Endothelial cell of umbilical vein (primary cell): Measurements from ENCODE around the gene ENTPD1. TPM values are rescaled to one million over a fixed set of nuclear protein-coding genes. Genes with fewer than 3 reads are reported as not detected.

ENCODE experiments used
- BruUV-seq: library from RNA; stranded (reverse); fragments of 400-500 nt; replicated peaks from 2 replicates; lab custom pipeline; 2021; lab: Mats Ljungman, UMichigan
- CTCF ChIA-PET: fragments of 300-600, 350-600 bp; sonication (Branson Sonifier 250); formaldehyde crosslinking; loops from one replicate; lab custom pipeline; 2021; ENCODE audit warnings: antibody characterized with exemption, inconsistent platforms; lab: Charles Lee
- POLR2A ChIA-PET: fragments of 300-600, 350-600 bp; sonication (Branson Sonifier 250); formaldehyde crosslinking; loops from one replicate; lab custom pipeline; 2021; ENCODE audit warnings: antibody characterized with exemption, inconsistent platforms; lab: Charles Lee
- DNase-seq: peaks from one replicate; pipeline ENCODE4 v3.0.0-alpha.2; 2011; ENCODE audit warnings: low read depth, low spot score
- FAIRE-seq: peaks from 2 replicates; lab custom pipeline; 2011; peaks lifted over from hg19 to GRCh38; lab: Jason Lieb, UNC
- H2AFZ ChIP-seq: 2 replicates; pipeline ENCODE4 v1.6.0; 2012; ENCODE audit warnings: low read depth, low read length, control low read depth, inconsistent platforms
- H3K27ac ChIP-seq: 2 replicates; pipeline ENCODE4 v1.5.1; 2011; ENCODE audit warnings: low read depth, mild to moderate bottlenecking, control low read depth, low read length, moderate library complexity; ENCODE audit not compliant: insufficient read depth
- H3K27me3 ChIP-seq, 2 experiments: 2 replicates each; pipeline versions ENCODE4 v1.6.0 to v1.6.1; 2011; ENCODE audit warnings: low read length in 2 of 2, mixed read lengths in 1 of 2; ENCODE audit not compliant: control insufficient read depth in 2 of 2, insufficient read depth in 2 of 2
- H3K36me3 ChIP-seq, 2 experiments: 2 replicates in 1 of 2; 3 replicates in 1 of 2; pipeline ENCODE4 v1.5.1; 2011; ENCODE audit warnings: low read length in 2 of 2, mild to moderate bottlenecking in 1 of 2, moderate library complexity in 1 of 2; ENCODE audit not compliant: control insufficient read depth in 2 of 2, insufficient read depth in 2 of 2; ENCODE audit errors: extremely low read depth in 1 of 2
- H3K4me1 ChIP-seq: 3 replicates; pipeline ENCODE4 v1.5.1; 2011; ENCODE audit warnings: mild to moderate bottlenecking, low read length; ENCODE audit not compliant: control insufficient read depth, insufficient read depth; ENCODE audit errors: extremely low read depth
- H3K4me2 ChIP-seq: 2 replicates; pipeline ENCODE4 v1.6.1; 2011; ENCODE audit warnings: low read length, control low read depth, mixed read lengths; ENCODE audit not compliant: insufficient read depth
- H3K4me3 ChIP-seq, 3 experiments: fragments of 200-600 bp in 1 of 3; sonication (generic), shearing (Covaris generic) in 1 of 3; replicated peaks in 1 of 3; 2 replicates each; pipeline ENCODE4 v1.5.1; 2011 to 2016; ENCODE audit warnings: control low read depth in 3 of 3, low read length in 3 of 3, mild to moderate bottlenecking in 2 of 3, inconsistent platforms in 1 of 3, low read depth in 1 of 3, moderate library complexity in 1 of 3; ENCODE audit not compliant: insufficient read depth in 1 of 3
- H3K79me2 ChIP-seq: 2 replicates; pipeline ENCODE4 v1.6.0; 2012; ENCODE audit warnings: low read length, inconsistent platforms; ENCODE audit not compliant: control insufficient read depth, insufficient read depth
- H3K9ac ChIP-seq: replicated peaks from 2 replicates; pipeline ENCODE3; 2011; ENCODE audit warnings: low read length, control low read depth; ENCODE audit not compliant: insufficient read depth; ENCODE audit errors: extremely low read depth
- H3K9me1 ChIP-seq: replicated peaks from 3 replicates; pipeline ENCODE4 v1.6.0; 2011; ENCODE audit warnings: mild to moderate bottlenecking, low read length; ENCODE audit not compliant: control insufficient read depth, insufficient read depth; ENCODE audit errors: extremely low read depth
- H3K9me3 ChIP-seq: replicated peaks from 2 replicates; pipeline ENCODE4 v1.5.1; 2012; ENCODE audit warnings: low read length, inconsistent platforms; ENCODE audit not compliant: control insufficient read depth, insufficient read depth
- H4K20me1 ChIP-seq: replicated peaks from 2 replicates; pipeline ENCODE3; 2011; ENCODE audit warnings: mild to moderate bottlenecking, low read length; ENCODE audit not compliant: control insufficient read depth, insufficient read depth; ENCODE audit errors: extremely low read depth
- EZH2 ChIP-seq: IDR thresholded peaks from 2 replicates; pipeline ENCODE4 v1.6.1; 2012; ENCODE audit warnings: borderline replicate concordance, low read depth, mild to moderate bottlenecking, moderate library complexity, low read length, inconsistent platforms; ENCODE audit not compliant: severe bottlenecking
- FOS ChIP-seq: IDR thresholded peaks from 2 replicates; pipeline ENCODE4 v1.6.1; 2011; ENCODE audit warnings: mild to moderate bottlenecking, low read length, moderate library complexity, borderline replicate concordance; ENCODE audit not compliant: insufficient read depth
- GATA2 ChIP-seq: IDR thresholded peaks from 2 replicates; pipeline ENCODE4 v1.7.0; 2011; ENCODE audit warnings: low read depth, mild to moderate bottlenecking, moderate library complexity, mixed read lengths, low read length; ENCODE audit not compliant: insufficient read length, insufficient read depth
- JUN ChIP-seq: IDR thresholded peaks from 2 replicates; pipeline ENCODE4 v1.6.1; 2011; ENCODE audit warnings: borderline replicate concordance, low read depth; ENCODE audit not compliant: insufficient read length, insufficient read depth
- MYC ChIP-seq: IDR thresholded peaks from one replicate; pipeline ENCODE4 v1.6.1; 2011; ENCODE audit warnings: mild to moderate bottlenecking, low read depth, low read length
- POLR2A ChIP-seq: IDR thresholded peaks from 2 replicates; pipeline ENCODE4 v1.6.1; 2012; ENCODE audit warnings: low read depth, mild to moderate bottlenecking, control low read depth, low read length
- POLR2AphosphoS5 ChIP-seq: IDR thresholded peaks from 2 replicates; pipeline ENCODE4 v1.6.1; 2012; ENCODE audit warnings: low read depth, mild to moderate bottlenecking, control low read depth, low read length, moderate library complexity; ENCODE audit not compliant: insufficient read depth
- dilution Hi-C: fragments of 300-500 bp; cut with MboI; formaldehyde crosslinking; loops from one replicate; pipeline ENCODE4 v1.15.0; 2019; ENCODE audit warnings: low sequenced_read_pairs; ENCODE audit not compliant: extremely low pct_ligation_motif_present
- intact Hi-C: fragments of 100-400 bp; cut with micrococcal nuclease; formaldehyde crosslinking; loops from one replicate; pipeline ENCODE4 v1.10.0; 2022
- polyA plus RNA-seq, 4 experiments: library from polyadenylated mRNA; depleted of rRNA in 3 of 4; stranded (reverse) in 3 of 4; unstranded in 1 of 4; fragments of >200 nt; gene quantifications; 2 replicates each; pipeline versions ENCODE4 v1.2.1 to v1.2.3, GENCODE V29; 2011 to 2012; ENCODE audit warnings: missing spikeins in 1 of 4
- total RNA-seq: library from RNA; stranded (reverse); gene quantifications from 2 replicates; pipeline ENCODE4 v1.2.3, GENCODE V29; 2021
- TF ChIP-seq, protein P1 (sequence below), 2 donors: IDR thresholded peaks; 1 replicate in 1 of 2; 2 replicates in 1 of 2; pipeline ENCODE4 v1.5.1; 2011; ENCODE audit warnings: low read length in 2 of 2, mild to moderate bottlenecking in 2 of 2, moderate library complexity in 2 of 2, control low read depth in 1 of 2, inconsistent platforms in 1 of 2, low read depth in 1 of 2; ENCODE audit not compliant: insufficient read depth in 1 of 2; ENCODE audit errors: extremely low read depth in 1 of 2
- TF ChIP-seq, protein P2 (sequence below): IDR thresholded peaks from 2 replicates; pipeline ENCODE4 v1.6.1; 2011; ENCODE audit not compliant: insufficient read depth, insufficient read length

Gene ENTPD1
- total and polyA plus RNA-seq, 2 donors (not counting 3 experiments of a cell fraction or from before 2014, with no cell fraction given): 10.2 to 23.0 TPM

DNA sequence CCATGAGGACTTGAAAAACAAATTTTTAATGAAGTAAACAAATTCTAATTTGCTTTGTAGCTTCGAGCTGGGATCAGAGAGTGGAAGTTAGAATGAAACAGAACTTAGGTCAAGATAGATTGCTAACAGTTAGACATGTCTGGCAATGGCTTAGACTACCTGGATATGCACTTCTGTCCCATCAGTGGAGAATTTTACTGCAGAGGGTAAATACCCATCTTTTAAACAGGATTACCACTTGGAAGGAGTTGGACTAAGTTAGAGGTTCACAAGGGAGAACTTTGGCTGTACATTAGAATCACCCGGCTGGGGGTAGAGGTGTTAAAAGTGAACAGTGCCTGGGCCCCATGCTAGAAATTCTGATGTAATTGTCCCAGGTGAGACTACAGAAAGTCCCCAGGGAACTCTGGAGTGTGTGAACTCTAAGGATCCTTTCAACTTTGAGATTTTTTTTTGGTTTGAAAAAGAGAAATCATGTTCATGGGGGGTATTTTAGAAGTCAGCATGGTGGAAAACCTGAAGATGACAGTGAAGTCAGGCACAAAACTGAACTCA is 35.5 kb downstream of the ENTPD1 start:
- no TSS peak for BruUV-seq

More for the DNA sequence above, 35.5 kb downstream of the ENTPD1 start:
- H2AFZ ChIP-seq: no peak overlapping the region
- no peak for TF ChIP-seq FOS
- TF ChIP-seq, protein P1, sequence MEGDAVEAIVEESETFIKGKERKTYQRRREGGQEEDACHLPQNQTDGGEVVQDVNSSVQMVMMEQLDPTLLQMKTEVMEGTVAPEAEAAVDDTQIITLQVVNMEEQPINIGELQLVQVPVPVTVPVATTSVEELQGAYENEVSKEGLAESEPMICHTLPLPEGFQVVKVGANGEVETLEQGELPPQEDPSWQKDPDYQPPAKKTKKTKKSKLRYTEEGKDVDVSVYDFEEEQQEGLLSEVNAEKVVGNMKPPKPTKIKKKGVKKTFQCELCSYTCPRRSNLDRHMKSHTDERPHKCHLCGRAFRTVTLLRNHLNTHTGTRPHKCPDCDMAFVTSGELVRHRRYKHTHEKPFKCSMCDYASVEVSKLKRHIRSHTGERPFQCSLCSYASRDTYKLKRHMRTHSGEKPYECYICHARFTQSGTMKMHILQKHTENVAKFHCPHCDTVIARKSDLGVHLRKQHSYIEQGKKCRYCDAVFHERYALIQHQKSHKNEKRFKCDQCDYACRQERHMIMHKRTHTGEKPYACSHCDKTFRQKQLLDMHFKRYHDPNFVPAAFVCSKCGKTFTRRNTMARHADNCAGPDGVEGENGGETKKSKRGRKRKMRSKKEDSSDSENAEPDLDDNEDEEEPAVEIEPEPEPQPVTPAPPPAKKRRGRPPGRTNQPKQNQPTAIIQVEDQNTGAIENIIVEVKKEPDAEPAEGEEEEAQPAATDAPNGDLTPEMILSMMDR (IDR thresholded peaks at IDR 0.05; ENCODE audit: extremely low read depth in 1 of 2, insufficient read depth in 1 of 2, low read depth in 1 of 2, low read length in 2 of 2): no peak
- no peak for TF ChIP-seq JUN
- no peak for TF ChIP-seq MYC
- TF ChIP-seq, protein P2, sequence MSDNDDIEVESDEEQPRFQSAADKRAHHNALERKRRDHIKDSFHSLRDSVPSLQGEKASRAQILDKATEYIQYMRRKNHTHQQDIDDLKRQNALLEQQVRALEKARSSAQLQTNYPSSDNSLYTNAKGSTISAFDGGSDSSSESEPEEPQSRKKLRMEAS: no peak
- TF ChIP-seq POLR2A: no peak
- no peak for TF ChIP-seq POLR2AphosphoS5
- TF ChIP-seq GATA2: no peak
- no peak for TF ChIP-seq EZH2
- no peaks in the 10 kb centered on the region for H4K20me1 ChIP-seq
- no peak for DNase-seq
- no peak overlapping the region for H3K4me2 ChIP-seq
- H3K27ac ChIP-seq: no peak overlapping the region
- H3K9me1 ChIP-seq: no peaks in the 10 kb centered on the region
- no peaks in the 10 kb centered on the region for H3K9me3 ChIP-seq
- no peaks in the 10 kb centered on the region for H3K79me2 ChIP-seq
- H3K9ac ChIP-seq: no peak overlapping the region
- FAIRE-seq: no peak
- no peaks in the 10 kb centered on the region for H3K27me3 ChIP-seq
- POLR2A ChIA-PET: no interaction called here
- dilution Hi-C loops (no loop called here), intact Hi-C loops (no loop called here)
- H3K4me1 ChIP-seq: peaks cover 40% of the 10 kb centered on the region
- CTCF ChIA-PET: interaction anchor here (1.0 kb wide), 2 partner anchors 50 to 98 kb away, joined by 3 to 4 read pairs; partner anchors contain the start of gene TCTN3
- no peaks in the 10 kb centered on the region for H3K36me3 ChIP-seq
- no peak overlapping the region for H3K4me3 ChIP-seq
